Activated T-helper 17 cell treated with anti-CD3 and anti-CD28 coated beads, Interleukin-2, amount 50 U/mL, for 72 hours (primary cell): ENCODE measurements around the gene DIP2B. TPM values are rescaled to one million over a fixed set of nuclear protein-coding genes. Genes with fewer than 3 reads are reported as not detected.

Experiments
- ATAC-seq: fragments of 150-1000 bp; cut with Tn5 transposase; replicated peaks from 2 replicates; pipeline ENCODE4 v1.10.0; 2021; ENCODE audit warnings: mild to moderate bottlenecking, moderate library complexity
- H3K27ac Mint-ChIP-seq: one replicate; pipeline ENCODE4 v1.8.0; 2022; ENCODE audit warnings: mixed read lengths
- H3K27me3 Mint-ChIP-seq: one replicate; pipeline ENCODE4 v1.8.0; 2022; ENCODE audit warnings: mixed read lengths
- H3K36me3 Mint-ChIP-seq: one replicate; pipeline ENCODE4 v1.8.0; 2022; ENCODE audit warnings: low read depth, mild to moderate bottlenecking, mixed read lengths
- H3K4me1 Mint-ChIP-seq: one replicate; pipeline ENCODE4 v1.8.0; 2022; ENCODE audit warnings: mixed read lengths
- H3K4me3 Mint-ChIP-seq: one replicate; pipeline ENCODE4 v1.8.0; 2022; ENCODE audit warnings: mild to moderate bottlenecking, mixed read lengths
- H3K9me3 Mint-ChIP-seq: one replicate; pipeline ENCODE4 v1.8.0; 2022; ENCODE audit warnings: mixed read lengths
- total RNA-seq, 2 donors: library from RNA; stranded (reverse); gene quantifications; one replicate each; pipeline ENCODE4 v1.2.3, GENCODE V29; 2022

Gene DIP2B
- total RNA-seq, 2 donors from 2014 or later, result 18.6 to 20.1 TPM

- H3K4me1 Mint-ChIP-seq, result peaks cover 17% of the 10 kb centered on the region
- H3K27me3 Mint-ChIP-seq, result no peaks in the 10 kb centered on the region
These were observed 63.7 kb downstream of the DIP2B start for GRCh38 chr12:50568338-50569091.

GRCh38 chr12:50569321-50569720 is 64.5 kb downstream of the DIP2B start:
- peaks cover 10% of the 10 kb centered on the region for H3K4me1 Mint-ChIP-seq
- no peaks in the 10 kb centered on the region for H3K9me3 Mint-ChIP-seq
- ATAC-seq, result no peak
- H3K4me3 Mint-ChIP-seq, result no peak overlapping the region
- H3K27ac Mint-ChIP-seq, result no peak overlapping the region
- no peaks in the 10 kb centered on the region for H3K36me3 Mint-ChIP-seq
- H3K27me3 Mint-ChIP-seq, result no peaks in the 10 kb centered on the region

More at GRCh38 chr12:50568338-50569091, 63.7 kb downstream of the DIP2B start:
- Mint-ChIP-seq H3K27ac (no peak overlapping the region), H3K9me3 (no peaks in the 10 kb centered on the region), H3K36me3 (no peaks in the 10 kb centered on the region), H3K4me3 (no peak overlapping the region)
- ATAC-seq, result no peak

GRCh38 chr12:50569876-50570275 is 65.1 kb downstream of the DIP2B start:
- peaks cover 6% of the 10 kb centered on the region for H3K4me1 Mint-ChIP-seq

GRCh38 chr12:50571786-50572185 is 67.0 kb downstream of the DIP2B start:
- Mint-ChIP-seq H3K27ac (no peak overlapping the region), H3K36me3 (no peaks in the 10 kb centered on the region), H3K4me3 (no peak overlapping the region), H3K9me3 (no peaks in the 10 kb centered on the region), H3K4me1 (no peaks in the 10 kb centered on the region), H3K27me3 (no peaks in the 10 kb centered on the region)
- ATAC-seq, result no peak

More at GRCh38 chr12:50569876-50570275, 65.1 kb downstream of the DIP2B start:
- Mint-ChIP-seq H3K9me3 (no peaks in the 10 kb centered on the region), H3K27me3 (no peaks in the 10 kb centered on the region), H3K36me3 (no peaks in the 10 kb centered on the region), H3K4me3 (no peak overlapping the region), H3K27ac (no peak overlapping the region)
- ATAC-seq, result no peak

- no peak for ATAC-seq
- no peaks in the 10 kb centered on the region for H3K36me3 Mint-ChIP-seq
- no peaks in the 10 kb centered on the region for H3K27me3 Mint-ChIP-seq
- H3K4me1 Mint-ChIP-seq, result no peaks in the 10 kb centered on the region
- H3K4me3 Mint-ChIP-seq, result no peak overlapping the region
- H3K27ac Mint-ChIP-seq, result no peak overlapping the region
- no peaks in the 10 kb centered on the region for H3K9me3 Mint-ChIP-seq
These were observed 67.5 kb downstream of the DIP2B start for GRCh38 chr12:50572287-50572686.

- H3K27me3 Mint-ChIP-seq, result no peaks in the 10 kb centered on the region
- H3K36me3 Mint-ChIP-seq, result no peaks in the 10 kb centered on the region
- ATAC-seq, result no peak
- no peak overlapping the region for H3K27ac Mint-ChIP-seq
- H3K4me1 Mint-ChIP-seq, result no peaks in the 10 kb centered on the region
- H3K4me3 Mint-ChIP-seq, result no peak overlapping the region
- no peaks in the 10 kb centered on the region for H3K9me3 Mint-ChIP-seq
These were observed 68.0 kb downstream of the DIP2B start for GRCh38 chr12:50572760-50573159.

GRCh38 chr12:50573271-50573670 is 68.5 kb downstream of the DIP2B start:
- Mint-ChIP-seq H3K27ac (no peak overlapping the region), H3K4me1 (no peaks in the 10 kb centered on the region), H3K36me3 (no peaks in the 10 kb centered on the region), H3K9me3 (no peaks in the 10 kb centered on the region), H3K27me3 (no peaks in the 10 kb centered on the region), H3K4me3 (no peak overlapping the region)
- ATAC-seq, result no peak

GRCh38 chr12:50574601-50575348 is 70.0 kb downstream of the DIP2B start:
- no peaks in the 10 kb centered on the region for H3K9me3 Mint-ChIP-seq
- no peaks in the 10 kb centered on the region for H3K27me3 Mint-ChIP-seq
- no peak overlapping the region for H3K4me3 Mint-ChIP-seq
- no peaks in the 10 kb centered on the region for H3K36me3 Mint-ChIP-seq
- ATAC-seq, result no peak
- no peak overlapping the region for H3K27ac Mint-ChIP-seq
- no peaks in the 10 kb centered on the region for H3K4me1 Mint-ChIP-seq

GRCh38 chr12:50579757-50580267 is 75.0 kb downstream of the DIP2B start:
- Mint-ChIP-seq H3K36me3 (no peaks in the 10 kb centered on the region), H3K27me3 (no peaks in the 10 kb centered on the region), H3K4me1 (peaks cover 5% of the 10 kb centered on the region), H3K9me3 (no peaks in the 10 kb centered on the region), H3K27ac (no peak overlapping the region), H3K4me3 (no peak overlapping the region)
- ATAC-seq, result peak; percentile 65

GRCh38 chr12:50580436-50580835 is 75.7 kb downstream of the DIP2B start:
- Mint-ChIP-seq H3K9me3 (no peaks in the 10 kb centered on the region), H3K4me3 (no peak overlapping the region), H3K27me3 (no peaks in the 10 kb centered on the region), H3K36me3 (no peaks in the 10 kb centered on the region), H3K4me1 (peaks cover 5% of the 10 kb centered on the region), H3K27ac (no peak overlapping the region)
- ATAC-seq, result no peak

- Mint-ChIP-seq H3K27me3 (no peaks in the 10 kb centered on the region), H3K9me3 (no peaks in the 10 kb centered on the region), H3K4me3 (no peak overlapping the region), H3K27ac (no peak overlapping the region), H3K4me1 (peaks cover 9% of the 10 kb centered on the region), H3K36me3 (no peaks in the 10 kb centered on the region)
- ATAC-seq, result peak; percentile 49
These were observed 76.7 kb downstream of the DIP2B start for GRCh38 chr12:50581226-50582184.

GRCh38 chr12:50584135-50584534 is 79.3 kb downstream of the DIP2B start:
- H3K27ac Mint-ChIP-seq, result no peak overlapping the region
- peaks cover 9% of the 10 kb centered on the region for H3K4me1 Mint-ChIP-seq
- no peaks in the 10 kb centered on the region for H3K36me3 Mint-ChIP-seq
- H3K4me3 Mint-ChIP-seq, result no peak overlapping the region
- H3K27me3 Mint-ChIP-seq, result no peaks in the 10 kb centered on the region
- no peaks in the 10 kb centered on the region for H3K9me3 Mint-ChIP-seq
- ATAC-seq, result no peak

GRCh38 chr12:50589650-50590435 is 85.1 kb downstream of the DIP2B start:
- ATAC-seq, result peak; percentile 97
- no peaks in the 10 kb centered on the region for H3K36me3 Mint-ChIP-seq
- H3K4me3 Mint-ChIP-seq, result peak overlapping the region; percentile 31
- peak overlapping the region; percentile 44 for H3K27ac Mint-ChIP-seq
- H3K4me1 Mint-ChIP-seq, result peaks cover 13% of the 10 kb centered on the region
- no peaks in the 10 kb centered on the region for H3K9me3 Mint-ChIP-seq
- H3K27me3 Mint-ChIP-seq, result no peaks in the 10 kb centered on the region
